ENCODE data around the gene SDF4.

- no peak for TF ChIP-seq POLR2A (IDR thresholded peaks at IDR 0.05)
- TF ChIP-seq, protein P1, sequence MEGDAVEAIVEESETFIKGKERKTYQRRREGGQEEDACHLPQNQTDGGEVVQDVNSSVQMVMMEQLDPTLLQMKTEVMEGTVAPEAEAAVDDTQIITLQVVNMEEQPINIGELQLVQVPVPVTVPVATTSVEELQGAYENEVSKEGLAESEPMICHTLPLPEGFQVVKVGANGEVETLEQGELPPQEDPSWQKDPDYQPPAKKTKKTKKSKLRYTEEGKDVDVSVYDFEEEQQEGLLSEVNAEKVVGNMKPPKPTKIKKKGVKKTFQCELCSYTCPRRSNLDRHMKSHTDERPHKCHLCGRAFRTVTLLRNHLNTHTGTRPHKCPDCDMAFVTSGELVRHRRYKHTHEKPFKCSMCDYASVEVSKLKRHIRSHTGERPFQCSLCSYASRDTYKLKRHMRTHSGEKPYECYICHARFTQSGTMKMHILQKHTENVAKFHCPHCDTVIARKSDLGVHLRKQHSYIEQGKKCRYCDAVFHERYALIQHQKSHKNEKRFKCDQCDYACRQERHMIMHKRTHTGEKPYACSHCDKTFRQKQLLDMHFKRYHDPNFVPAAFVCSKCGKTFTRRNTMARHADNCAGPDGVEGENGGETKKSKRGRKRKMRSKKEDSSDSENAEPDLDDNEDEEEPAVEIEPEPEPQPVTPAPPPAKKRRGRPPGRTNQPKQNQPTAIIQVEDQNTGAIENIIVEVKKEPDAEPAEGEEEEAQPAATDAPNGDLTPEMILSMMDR (IDR thresholded peaks at IDR 0.05), result peak in 1 of 7 experiments; percentile 24
These were observed 25.3 kb downstream of the SDF4 start, which contains the start of gene TNFRSF18 for GRCh38 chr1:1206376-1206965.
